ENCODE results near the gene PLXNA2.
A peak's percentile ranks its signal among the peaks of the same experiment; 100 is the strongest.

GRCh38 chr1:208235982-208236761 is 8.0 kb downstream of the PLXNA2 start:
- TF ChIP-seq, protein P1, sequence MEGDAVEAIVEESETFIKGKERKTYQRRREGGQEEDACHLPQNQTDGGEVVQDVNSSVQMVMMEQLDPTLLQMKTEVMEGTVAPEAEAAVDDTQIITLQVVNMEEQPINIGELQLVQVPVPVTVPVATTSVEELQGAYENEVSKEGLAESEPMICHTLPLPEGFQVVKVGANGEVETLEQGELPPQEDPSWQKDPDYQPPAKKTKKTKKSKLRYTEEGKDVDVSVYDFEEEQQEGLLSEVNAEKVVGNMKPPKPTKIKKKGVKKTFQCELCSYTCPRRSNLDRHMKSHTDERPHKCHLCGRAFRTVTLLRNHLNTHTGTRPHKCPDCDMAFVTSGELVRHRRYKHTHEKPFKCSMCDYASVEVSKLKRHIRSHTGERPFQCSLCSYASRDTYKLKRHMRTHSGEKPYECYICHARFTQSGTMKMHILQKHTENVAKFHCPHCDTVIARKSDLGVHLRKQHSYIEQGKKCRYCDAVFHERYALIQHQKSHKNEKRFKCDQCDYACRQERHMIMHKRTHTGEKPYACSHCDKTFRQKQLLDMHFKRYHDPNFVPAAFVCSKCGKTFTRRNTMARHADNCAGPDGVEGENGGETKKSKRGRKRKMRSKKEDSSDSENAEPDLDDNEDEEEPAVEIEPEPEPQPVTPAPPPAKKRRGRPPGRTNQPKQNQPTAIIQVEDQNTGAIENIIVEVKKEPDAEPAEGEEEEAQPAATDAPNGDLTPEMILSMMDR (IDR thresholded peaks at IDR 0.05): no peak
- no peak for TF ChIP-seq TEAD4 (IDR thresholded peaks at IDR 0.05; ENCODE audit: borderline replicate concordance, insufficient read depth)
- TF ChIP-seq, protein P2, sequence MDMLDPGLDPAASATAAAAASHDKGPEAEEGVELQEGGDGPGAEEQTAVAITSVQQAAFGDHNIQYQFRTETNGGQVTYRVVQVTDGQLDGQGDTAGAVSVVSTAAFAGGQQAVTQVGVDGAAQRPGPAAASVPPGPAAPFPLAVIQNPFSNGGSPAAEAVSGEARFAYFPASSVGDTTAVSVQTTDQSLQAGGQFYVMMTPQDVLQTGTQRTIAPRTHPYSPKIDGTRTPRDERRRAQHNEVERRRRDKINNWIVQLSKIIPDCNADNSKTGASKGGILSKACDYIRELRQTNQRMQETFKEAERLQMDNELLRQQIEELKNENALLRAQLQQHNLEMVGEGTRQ (IDR thresholded peaks at IDR 0.05; ENCODE audit: borderline replicate concordance, low read depth, low read length): no peak
- no peak for TF ChIP-seq EP300 (IDR thresholded peaks at IDR 0.05; ENCODE audit: borderline replicate concordance in 1 of 2, low read depth in 1 of 2, low read length in 1 of 2)
- TF ChIP-seq, protein P3, sequence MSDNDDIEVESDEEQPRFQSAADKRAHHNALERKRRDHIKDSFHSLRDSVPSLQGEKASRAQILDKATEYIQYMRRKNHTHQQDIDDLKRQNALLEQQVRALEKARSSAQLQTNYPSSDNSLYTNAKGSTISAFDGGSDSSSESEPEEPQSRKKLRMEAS (IDR thresholded peaks at IDR 0.05; ENCODE audit: low read depth): peak; percentile 33; the same call in 1 of the 2 replicates
- no peak for TF ChIP-seq RAD21 (IDR thresholded peaks at IDR 0.05; ENCODE audit: low read length)
- TF ChIP-seq POLR2AphosphoS5 (IDR thresholded peaks at IDR 0.05; ENCODE audit: low read depth, low read length): no peak
- no peak for TF ChIP-seq RCOR1 (IDR thresholded peaks at IDR 0.05; ENCODE audit: low read length)
- TF ChIP-seq, protein P4, sequence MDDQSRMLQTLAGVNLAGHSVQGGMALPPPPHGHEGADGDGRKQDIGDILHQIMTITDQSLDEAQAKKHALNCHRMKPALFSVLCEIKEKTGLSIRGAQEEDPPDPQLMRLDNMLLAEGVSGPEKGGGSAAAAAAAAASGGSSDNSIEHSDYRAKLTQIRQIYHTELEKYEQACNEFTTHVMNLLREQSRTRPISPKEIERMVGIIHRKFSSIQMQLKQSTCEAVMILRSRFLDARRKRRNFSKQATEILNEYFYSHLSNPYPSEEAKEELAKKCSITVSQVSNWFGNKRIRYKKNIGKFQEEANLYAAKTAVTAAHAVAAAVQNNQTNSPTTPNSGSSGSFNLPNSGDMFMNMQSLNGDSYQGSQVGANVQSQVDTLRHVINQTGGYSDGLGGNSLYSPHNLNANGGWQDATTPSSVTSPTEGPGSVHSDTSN (IDR thresholded peaks at IDR 0.05): no peak
- TF ChIP-seq, protein P5, sequence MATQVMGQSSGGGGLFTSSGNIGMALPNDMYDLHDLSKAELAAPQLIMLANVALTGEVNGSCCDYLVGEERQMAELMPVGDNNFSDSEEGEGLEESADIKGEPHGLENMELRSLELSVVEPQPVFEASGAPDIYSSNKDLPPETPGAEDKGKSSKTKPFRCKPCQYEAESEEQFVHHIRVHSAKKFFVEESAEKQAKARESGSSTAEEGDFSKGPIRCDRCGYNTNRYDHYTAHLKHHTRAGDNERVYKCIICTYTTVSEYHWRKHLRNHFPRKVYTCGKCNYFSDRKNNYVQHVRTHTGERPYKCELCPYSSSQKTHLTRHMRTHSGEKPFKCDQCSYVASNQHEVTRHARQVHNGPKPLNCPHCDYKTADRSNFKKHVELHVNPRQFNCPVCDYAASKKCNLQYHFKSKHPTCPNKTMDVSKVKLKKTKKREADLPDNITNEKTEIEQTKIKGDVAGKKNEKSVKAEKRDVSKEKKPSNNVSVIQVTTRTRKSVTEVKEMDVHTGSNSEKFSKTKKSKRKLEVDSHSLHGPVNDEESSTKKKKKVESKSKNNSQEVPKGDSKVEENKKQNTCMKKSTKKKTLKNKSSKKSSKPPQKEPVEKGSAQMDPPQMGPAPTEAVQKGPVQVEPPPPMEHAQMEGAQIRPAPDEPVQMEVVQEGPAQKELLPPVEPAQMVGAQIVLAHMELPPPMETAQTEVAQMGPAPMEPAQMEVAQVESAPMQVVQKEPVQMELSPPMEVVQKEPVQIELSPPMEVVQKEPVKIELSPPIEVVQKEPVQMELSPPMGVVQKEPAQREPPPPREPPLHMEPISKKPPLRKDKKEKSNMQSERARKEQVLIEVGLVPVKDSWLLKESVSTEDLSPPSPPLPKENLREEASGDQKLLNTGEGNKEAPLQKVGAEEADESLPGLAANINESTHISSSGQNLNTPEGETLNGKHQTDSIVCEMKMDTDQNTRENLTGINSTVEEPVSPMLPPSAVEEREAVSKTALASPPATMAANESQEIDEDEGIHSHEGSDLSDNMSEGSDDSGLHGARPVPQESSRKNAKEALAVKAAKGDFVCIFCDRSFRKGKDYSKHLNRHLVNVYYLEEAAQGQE (IDR thresholded peaks at IDR 0.05; ENCODE audit: low read depth, low read length): no peak
- TF ChIP-seq, protein P6, sequence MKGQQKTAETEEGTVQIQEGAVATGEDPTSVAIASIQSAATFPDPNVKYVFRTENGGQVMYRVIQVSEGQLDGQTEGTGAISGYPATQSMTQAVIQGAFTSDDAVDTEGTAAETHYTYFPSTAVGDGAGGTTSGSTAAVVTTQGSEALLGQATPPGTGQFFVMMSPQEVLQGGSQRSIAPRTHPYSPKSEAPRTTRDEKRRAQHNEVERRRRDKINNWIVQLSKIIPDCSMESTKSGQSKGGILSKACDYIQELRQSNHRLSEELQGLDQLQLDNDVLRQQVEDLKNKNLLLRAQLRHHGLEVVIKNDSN (IDR thresholded peaks at IDR 0.05; ENCODE audit: borderline replicate concordance, low read depth): no peak
- TF ChIP-seq ZBTB33 (IDR thresholded peaks at IDR 0.05; ENCODE audit: borderline replicate concordance, low read depth): no peak
- no peak for TF ChIP-seq CHD2 (IDR thresholded peaks at IDR 0.05; ENCODE audit: low read length, partially characterized antibody)

Measured in SK-N-SH (cell line).